ENCODE results near the gene CPT1B.
"Not testable (repeated sequence)": the region's sequence is repeated elsewhere in the genome, so short reads cannot be mapped to it uniquely, and the experiment has no call there.

The CPT1B gene

DNA sequence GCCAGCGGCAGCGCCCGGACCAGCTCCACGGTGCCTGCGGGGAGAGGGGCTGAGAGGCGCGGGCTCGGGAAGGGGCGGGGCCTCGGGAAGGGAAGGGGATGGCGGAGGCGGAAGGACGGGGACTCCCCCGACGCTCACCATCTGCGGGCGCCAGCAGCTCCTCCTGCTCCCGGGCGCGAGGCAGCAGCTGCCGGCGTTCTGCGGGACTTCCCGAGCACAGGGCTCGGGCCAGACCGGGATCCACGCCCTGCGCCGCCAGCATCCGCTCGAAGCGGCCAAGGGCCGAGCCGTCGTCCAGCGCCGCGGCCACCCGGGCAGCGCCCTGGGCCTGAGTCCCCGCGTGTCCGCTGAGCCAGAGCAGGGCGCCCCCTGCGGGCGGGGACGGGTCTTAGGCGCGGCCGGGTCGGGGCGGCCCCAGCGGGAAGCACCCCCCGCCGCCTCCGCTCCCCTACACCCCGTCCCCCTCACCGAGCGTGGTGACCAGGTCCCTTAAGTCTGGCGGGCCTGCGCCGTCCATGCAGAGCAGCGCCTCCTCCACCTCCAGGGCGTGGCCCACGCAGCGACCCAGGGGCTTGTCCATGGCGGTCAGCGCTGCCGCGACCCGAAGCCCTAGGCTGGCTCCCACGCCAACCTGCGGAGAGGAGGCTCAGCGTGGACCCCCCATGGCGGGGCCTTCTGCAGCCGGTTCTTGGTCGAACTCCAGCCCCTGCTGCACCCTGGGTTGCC is 52.0 kb downstream of the CPT1B start:
- peak; percentile 71 for DNase-seq

DNA sequence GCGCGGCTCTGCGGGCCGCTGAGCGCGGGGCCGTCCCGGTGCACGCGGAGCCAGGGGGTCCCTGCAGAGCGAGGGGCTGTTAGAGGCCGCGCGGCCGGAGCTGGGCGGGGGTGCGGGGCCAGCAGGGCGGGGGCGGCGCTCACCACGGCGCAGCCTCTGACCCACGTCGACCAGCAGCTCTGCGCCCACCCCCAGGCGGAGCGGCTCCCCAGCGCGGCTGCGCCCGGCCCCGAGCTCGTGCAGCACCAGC is 52.4 kb downstream of the CPT1B start:
- DNase-seq: no peak

DNA sequence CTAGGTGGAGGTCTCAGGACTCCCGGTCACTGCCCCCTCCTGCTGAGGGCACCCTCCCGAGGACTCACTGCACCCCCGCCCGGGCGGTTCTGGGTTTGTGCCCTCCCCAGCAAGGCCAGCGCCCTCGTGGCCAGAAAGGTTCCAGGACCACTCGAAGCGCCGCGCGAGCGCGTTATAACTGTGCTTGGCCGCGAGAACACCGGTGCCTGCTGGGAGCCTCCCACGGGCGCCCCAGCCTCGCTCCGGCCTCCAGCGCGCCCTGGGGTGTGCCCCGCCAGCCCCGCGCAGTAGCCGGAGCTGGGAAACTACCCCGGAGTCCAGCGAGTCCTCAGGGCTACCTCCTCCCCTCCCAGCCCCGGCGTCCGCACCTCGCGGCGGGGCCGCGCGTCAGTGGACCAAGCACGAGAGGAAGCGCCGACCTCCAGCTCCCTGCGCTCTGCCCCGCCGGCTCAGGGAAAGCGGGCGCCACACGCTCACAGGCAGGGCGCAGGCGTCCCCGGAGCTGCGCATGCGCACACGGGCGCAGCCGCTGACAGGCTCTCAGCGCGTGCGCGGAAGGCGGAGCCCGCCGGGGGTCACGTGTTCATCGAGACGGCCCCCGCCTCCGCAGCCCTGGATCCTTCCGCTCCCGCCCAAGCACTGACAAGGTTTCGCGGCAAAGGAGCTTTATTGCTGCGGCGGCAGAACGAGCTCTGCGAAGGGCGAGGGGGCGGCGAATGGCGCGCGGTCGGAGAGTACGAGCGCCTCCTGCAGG is 52.9 kb downstream of the CPT1B start, which contains the start of gene SCO2:
Gene SCO2 (minus strand): TSS at position 495 of the 754 bp plus-strand sequence. CDS start 1,187 bp downstream, outside the sequence.
- peak; percentile 97 for DNase-seq

DNA sequence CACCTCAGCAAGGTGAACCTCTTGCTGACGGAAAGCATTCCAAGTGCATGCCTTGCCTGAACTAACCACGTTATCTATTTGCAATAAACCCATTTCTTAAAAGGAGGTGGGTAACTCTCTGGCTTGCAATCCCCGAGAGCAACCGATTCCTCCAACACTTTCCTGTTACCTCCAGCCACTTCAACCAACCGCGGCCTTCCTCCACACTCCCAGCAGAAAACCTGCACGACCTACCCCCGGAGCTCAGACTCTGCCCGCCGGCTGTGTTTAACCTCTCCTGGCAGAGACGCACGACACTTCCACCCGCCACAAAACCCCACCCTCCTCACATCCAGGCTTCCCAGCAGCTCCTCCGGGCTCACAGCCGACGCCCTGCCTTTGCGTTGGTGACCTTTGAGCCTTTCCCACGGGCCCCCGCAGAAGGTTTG is 53.5 kb downstream of the CPT1B start:
- DNase-seq: no peak

DNA sequence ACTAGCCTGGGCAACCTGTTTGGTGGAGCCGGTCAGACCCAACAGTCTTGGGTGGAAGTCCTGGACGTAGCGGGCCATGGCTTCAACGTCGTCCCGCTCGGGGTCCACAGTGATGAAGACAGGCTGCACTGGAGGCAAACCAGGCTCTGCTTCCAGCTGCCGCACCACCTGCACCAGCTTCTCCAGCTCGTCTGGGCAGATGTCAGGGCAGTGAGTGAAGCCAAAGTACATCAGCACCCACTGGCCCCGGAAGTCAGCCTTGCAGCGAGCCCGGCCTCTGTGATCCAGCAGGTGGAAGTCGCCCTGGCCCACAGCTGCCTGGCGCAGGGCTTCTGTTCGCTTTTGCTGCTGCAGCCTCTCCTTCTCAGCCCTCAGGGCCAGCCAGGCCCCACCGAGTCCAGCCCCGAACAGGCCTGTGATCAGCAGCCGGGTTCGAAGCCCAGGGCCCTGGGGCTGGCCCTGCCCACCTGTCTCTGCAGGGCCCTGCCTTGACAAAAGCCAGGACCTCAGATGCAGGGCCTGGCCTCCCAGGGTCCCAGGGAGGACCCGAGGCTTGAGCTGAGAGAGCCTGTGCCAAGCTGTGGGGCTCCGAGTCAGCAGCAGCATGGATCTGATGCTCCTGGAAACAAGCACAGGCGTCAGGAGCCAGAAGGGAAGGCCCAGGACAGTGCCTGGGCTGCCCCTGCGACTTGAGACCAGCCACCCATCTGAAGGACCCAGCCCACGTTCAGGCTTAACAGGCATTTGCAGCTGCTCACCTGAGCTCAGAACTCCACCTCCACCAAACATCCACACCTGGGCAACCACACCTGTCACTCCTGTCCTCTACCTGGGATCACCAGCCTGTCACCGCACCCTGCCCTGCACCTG is 54.2 kb downstream of the CPT1B start:
- DNase-seq: no peak

DNA sequence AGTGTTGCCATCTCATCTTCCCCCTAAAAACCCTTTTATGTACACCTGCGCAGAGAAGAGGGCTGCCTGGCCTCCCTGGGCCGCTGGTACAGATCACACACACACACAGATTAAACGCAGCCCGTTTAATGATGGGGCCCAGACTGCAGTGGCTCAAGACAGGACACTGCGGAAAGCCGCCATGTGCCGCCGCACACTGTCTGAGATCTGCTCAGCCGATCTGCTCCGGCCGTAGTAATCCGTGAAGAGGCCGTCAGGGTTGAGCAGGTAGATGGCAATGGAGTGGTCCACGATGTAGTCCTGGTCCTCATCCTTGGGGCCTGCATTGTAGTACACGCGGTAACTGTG is 54.8 kb downstream of the CPT1B start:
- DNase-seq: no peak

DNA sequence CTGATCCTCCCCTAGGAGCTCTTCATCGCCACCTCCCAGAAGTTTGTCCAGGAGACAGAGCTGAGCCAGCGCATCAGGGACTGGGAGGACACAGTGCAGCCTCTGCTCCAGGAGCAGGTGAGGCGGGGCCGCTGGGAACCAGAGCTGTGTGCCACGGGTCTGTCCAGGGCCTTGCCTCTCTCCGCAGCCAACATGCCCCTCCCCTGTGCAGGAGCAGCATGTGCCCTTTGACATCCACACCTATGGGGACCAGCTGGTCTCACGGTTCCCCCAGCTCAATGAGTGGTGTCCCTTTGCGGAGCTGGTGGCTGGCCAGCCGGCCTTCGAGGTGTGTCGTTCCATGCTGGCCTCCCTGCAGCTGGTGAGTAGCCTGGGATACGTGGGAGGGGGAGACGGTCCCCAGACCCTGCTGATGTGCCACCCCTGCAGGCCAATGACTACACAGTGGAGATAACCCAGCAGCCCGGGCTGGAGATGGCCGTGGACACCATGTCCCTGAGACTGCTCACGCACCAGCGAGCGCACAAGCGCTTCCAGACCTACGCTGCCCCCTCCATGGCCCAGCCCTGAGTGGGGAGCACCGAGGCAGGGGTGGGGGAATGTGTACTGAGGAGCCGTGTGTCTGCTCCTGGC is 55.3 kb downstream of the CPT1B start:
- DNase-seq: no peak

DNA sequence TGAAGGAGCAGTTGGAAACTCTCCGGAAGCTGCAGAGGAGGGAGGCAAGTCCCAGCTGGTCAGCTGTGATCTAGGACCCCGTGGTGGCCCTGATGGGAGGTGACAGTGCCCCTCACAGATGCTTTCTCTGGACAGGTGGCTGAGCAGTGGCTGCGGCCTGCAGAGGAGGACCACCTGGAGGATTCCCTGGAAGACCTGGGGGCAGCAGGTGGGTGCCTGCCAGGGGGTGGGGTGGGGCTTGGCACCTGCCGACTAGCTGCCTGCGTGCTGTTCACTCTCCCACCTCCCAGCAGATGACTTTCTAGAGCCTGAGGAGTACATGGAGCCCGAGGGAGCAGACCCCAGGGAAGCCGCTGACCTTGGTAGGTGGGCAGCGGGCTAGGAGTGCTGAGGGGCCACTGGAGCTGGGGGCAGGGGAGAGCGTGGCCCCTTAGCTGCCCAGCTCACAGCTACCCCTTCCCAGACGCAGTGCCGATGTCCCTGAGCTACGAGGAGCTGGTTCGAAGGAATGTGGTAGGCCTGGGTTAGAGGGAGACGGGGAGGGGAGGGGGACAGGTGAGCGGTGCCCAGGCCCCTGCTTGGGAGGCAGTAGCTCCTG is 55.9 kb downstream of the CPT1B start:
- no peak for DNase-seq

DNA sequence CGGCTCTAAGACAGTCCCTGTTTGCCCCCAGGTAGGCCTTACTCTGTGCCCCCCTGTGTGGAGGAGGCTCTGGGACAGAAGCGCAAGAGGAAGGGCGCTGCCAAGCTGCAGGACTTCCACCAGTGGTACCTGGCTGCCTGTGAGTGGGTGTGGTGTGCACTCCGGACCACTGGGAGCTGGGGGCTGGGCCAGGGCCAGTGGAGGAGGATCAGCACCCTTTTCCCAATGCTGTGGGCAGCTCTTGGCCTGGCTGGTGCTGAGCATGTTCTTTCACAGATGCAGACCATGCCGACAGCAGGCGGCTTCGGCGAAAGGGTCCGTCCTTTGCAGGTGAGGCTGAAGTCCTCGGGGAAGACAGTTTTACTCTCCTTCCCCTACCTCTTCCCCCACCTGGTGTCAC is 56.5 kb downstream of the CPT1B start:
- no peak for DNase-seq

DNA sequence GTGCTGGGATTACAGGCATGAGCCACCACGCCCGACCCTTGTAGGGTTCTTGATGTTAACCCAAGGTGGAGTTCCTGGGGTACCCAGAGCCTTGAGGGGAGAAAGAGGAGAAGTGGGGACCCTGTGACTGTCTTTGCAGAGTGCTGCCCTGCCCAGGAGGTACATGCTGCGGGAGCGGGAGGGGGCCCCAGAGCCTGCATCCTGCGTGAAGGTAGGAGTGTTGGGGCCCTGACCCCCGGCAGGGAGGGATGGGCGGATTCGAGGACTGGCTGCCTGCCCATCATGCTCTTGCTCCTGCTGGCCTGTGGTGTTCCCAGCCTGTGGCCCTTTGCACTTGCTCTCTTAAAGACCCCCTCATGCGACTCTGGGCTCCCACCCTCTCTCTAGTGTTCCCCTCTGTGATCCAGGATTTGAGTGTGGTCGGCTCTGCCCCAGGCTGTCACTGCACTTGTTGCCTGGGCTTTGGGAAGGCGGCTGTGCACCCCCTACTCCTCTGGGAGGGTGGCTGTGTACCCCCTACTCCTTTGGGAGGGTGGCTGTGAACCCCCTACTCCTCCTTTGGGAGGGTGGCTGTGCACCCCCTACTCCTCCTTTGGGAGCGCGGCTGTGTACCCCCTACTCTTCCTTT is 57.3 kb downstream of the CPT1B start:
- no peak for DNase-seq

DNA sequence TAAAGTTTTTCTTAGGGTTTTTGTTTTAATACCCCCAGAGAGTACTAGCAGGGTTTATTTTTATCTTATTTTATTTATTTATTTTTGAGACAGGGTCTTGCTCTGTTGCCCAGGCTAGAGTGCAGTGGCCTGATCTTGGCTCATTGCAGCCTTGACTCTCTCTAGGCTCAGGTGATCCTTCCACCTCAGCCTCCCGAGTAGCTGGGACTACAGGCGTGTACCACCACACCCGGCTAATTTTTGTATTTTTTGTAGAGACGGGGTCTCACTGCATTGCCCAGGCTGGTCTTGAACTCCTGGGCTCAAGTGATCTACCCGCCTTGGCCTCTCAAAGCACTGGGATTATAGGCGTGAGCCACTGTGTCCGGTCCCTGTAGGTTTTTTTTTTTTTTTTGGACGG is 58.0 kb downstream of the CPT1B start:
- DNase-seq: not testable (repeated sequence)

DNA sequence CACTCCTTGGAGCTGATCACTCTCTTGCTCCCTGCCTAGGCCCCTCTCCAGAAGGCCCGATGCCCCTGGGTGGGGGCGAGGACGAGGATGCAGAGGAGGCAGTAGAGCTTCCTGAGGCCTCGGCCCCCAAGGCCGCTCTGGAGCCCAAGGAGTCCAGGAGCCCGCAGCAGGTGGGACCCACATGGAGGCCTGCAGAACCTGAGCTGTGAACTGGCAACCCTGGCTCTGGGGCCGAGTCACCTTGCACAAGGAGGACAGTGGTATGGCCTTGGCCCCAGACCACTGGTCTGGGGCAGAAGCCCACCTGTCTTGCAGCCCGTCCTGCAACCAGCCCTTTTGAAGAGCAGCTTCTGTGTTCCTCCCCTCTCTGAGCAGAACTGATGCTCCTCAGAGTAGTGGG is 59.1 kb downstream of the CPT1B start:
- DNase-seq: no peak

Measured in COR-L47 (cell line).